HCT116 (cell line): ENCODE measurements around the gene PGS1.

Source experiments
- JUND ChIP-seq: IDR thresholded peaks from 2 replicates; pipeline ENCODE4 v1.6.1; 2012
- TF ChIP-seq, protein P1 (sequence below), 3 experiments: fragments of 200-600 bp in 1 of 3; sonication (generic) in 1 of 3; IDR thresholded peaks in 2 of 3; conservative IDR thresholded peaks in 1 of 3; 2 replicates each; pipeline ENCODE4 v1.5.1; 2012 to 2017; ENCODE audit warnings: low read depth in 2 of 3, low read length in 2 of 3, antibody characterized with exemption in 1 of 3, borderline replicate concordance in 1 of 3, control low read depth in 1 of 3, mild to moderate bottlenecking in 1 of 3, mixed read lengths in 1 of 3, mixed run types in 1 of 3, moderate library complexity in 1 of 3; ENCODE audit not compliant: insufficient read depth in 1 of 3

DNA sequence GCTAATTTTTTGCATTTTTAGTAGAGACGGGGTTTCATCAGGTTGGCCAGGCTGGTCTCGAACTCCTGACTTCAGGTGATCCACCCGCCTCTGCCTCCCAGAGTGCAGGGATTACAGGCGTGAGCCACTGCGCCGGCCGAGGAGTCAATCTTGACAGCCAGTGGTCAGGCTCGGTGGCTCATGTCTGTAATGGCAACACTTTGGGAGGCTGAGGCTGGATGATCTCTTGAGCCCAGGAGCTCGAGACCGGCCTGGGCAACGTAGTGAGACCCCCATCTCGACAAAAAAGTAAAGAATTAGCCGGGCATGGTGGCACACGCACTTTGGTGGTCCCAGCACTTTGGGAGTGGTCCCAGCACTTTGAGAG is 608 bp upstream of the PGS1 start:
- TF ChIP-seq, protein P1, sequence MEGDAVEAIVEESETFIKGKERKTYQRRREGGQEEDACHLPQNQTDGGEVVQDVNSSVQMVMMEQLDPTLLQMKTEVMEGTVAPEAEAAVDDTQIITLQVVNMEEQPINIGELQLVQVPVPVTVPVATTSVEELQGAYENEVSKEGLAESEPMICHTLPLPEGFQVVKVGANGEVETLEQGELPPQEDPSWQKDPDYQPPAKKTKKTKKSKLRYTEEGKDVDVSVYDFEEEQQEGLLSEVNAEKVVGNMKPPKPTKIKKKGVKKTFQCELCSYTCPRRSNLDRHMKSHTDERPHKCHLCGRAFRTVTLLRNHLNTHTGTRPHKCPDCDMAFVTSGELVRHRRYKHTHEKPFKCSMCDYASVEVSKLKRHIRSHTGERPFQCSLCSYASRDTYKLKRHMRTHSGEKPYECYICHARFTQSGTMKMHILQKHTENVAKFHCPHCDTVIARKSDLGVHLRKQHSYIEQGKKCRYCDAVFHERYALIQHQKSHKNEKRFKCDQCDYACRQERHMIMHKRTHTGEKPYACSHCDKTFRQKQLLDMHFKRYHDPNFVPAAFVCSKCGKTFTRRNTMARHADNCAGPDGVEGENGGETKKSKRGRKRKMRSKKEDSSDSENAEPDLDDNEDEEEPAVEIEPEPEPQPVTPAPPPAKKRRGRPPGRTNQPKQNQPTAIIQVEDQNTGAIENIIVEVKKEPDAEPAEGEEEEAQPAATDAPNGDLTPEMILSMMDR (IDR thresholded peaks at IDR 0.05 in 2 of 3, conservative IDR thresholded peaks at IDR 0.05 in 1 of 3; ENCODE audit: borderline replicate concordance in 1 of 3, insufficient read depth in 1 of 3, low read depth in 2 of 3, low read length in 2 of 3): no peak
- no peak for TF ChIP-seq JUND
